Measurements from ENCODE around the gene CBLC. TPM values are rescaled to one million over a fixed set of nuclear protein-coding genes. Genes with fewer than 3 reads are reported as not detected.

CBLC gene
- total RNA-seq, 1 donor from 2014 or later, result 42.2 TPM

- Histone ChIP-seq H3K27ac (no peak overlapping the region), H3K27me3 (no peaks in the 10 kb centered on the region), H3K9me3 (no peaks in the 10 kb centered on the region), H3K36me3 (no peaks in the 10 kb centered on the region), H3K4me1 (no peaks in the 10 kb centered on the region), H3K4me3 (no peak overlapping the region)
- TF ChIP-seq CTCF (IDR thresholded peaks at IDR 0.05) (no peak), POLR2AphosphoS5 (IDR thresholded peaks at IDR 0.05; ENCODE audit: insufficient read depth in 1 of 2, low read depth in 1 of 2) (no peak), POLR2A (IDR thresholded peaks at IDR 0.05) (no peak)
- intact Hi-C loops (cut with DNase I), result no loop called here
- no peak for DNase-seq (ENCODE audit: extremely low spot score in 2 of 2)
Measured at GRCh38 chr19:44783545-44783944, 5.9 kb downstream of the CBLC start.

- H3K27me3 ChIP-seq, result no peaks in the 10 kb centered on the region
- no peaks in the 10 kb centered on the region for H3K36me3 ChIP-seq
- no peaks in the 10 kb centered on the region for H3K9me3 ChIP-seq
- no peaks in the 10 kb centered on the region for H3K4me1 ChIP-seq
- no peak overlapping the region for H3K4me3 ChIP-seq
- H3K27ac ChIP-seq, result no peak overlapping the region
- intact Hi-C loops (cut with DNase I), result no loop called here
- no peak for DNase-seq (ENCODE audit: extremely low spot score in 2 of 2)
- no peak for TF ChIP-seq POLR2AphosphoS5 (IDR thresholded peaks at IDR 0.05; ENCODE audit: insufficient read depth in 1 of 2, low read depth in 1 of 2)
- no peak for TF ChIP-seq POLR2A (IDR thresholded peaks at IDR 0.05)
- TF ChIP-seq CTCF (IDR thresholded peaks at IDR 0.05), result no peak
Measured at GRCh38 chr19:44785271-44785670, 7.6 kb downstream of the CBLC start.

- no peak for DNase-seq (ENCODE audit: extremely low spot score in 2 of 2)
- no peaks in the 10 kb centered on the region for H3K9me3 ChIP-seq
- no peaks in the 10 kb centered on the region for H3K4me1 ChIP-seq
- intact Hi-C loops (cut with DNase I), result no loop called here
- TF ChIP-seq POLR2AphosphoS5 (IDR thresholded peaks at IDR 0.05; ENCODE audit: insufficient read depth in 1 of 2, low read depth in 1 of 2) (no peak), POLR2A (IDR thresholded peaks at IDR 0.05) (no peak), CTCF (IDR thresholded peaks at IDR 0.05) (no peak)
- no peak overlapping the region for H3K4me3 ChIP-seq
- no peaks in the 10 kb centered on the region for H3K27me3 ChIP-seq
- no peak overlapping the region for H3K27ac ChIP-seq
- no peaks in the 10 kb centered on the region for H3K36me3 ChIP-seq
Measured at GRCh38 chr19:44785993-44786392, 8.3 kb downstream of the CBLC start.

GRCh38 chr19:44788971-44789370 is 11.3 kb downstream of the CBLC start:
- no peaks in the 10 kb centered on the region for H3K9me3 ChIP-seq
- H3K27ac ChIP-seq, result no peak overlapping the region
- TF ChIP-seq POLR2A (IDR thresholded peaks at IDR 0.05) (no peak), POLR2AphosphoS5 (IDR thresholded peaks at IDR 0.05; ENCODE audit: insufficient read depth in 1 of 2, low read depth in 1 of 2) (no peak), CTCF (IDR thresholded peaks at IDR 0.05) (no peak)
- H3K4me3 ChIP-seq, result no peak overlapping the region
- intact Hi-C loops (cut with DNase I), result no loop called here
- no peak for DNase-seq (ENCODE audit: extremely low spot score in 2 of 2)
- H3K4me1 ChIP-seq, result no peaks in the 10 kb centered on the region
- H3K36me3 ChIP-seq, result no peaks in the 10 kb centered on the region
- H3K27me3 ChIP-seq, result no peaks in the 10 kb centered on the region

- no peak for DNase-seq (ENCODE audit: extremely low spot score in 2 of 2)
- Histone ChIP-seq H3K27me3 (no peaks in the 10 kb centered on the region), H3K4me1 (no peaks in the 10 kb centered on the region), H3K4me3 (no peak overlapping the region), H3K27ac (no peak overlapping the region), H3K9me3 (no peaks in the 10 kb centered on the region), H3K36me3 (no peaks in the 10 kb centered on the region)
- intact Hi-C loops (cut with DNase I), result no loop called here
- TF ChIP-seq POLR2A (IDR thresholded peaks at IDR 0.05) (no peak), CTCF (IDR thresholded peaks at IDR 0.05) (no peak)
Measured at GRCh38 chr19:44789943-44790483, 12.3 kb downstream of the CBLC start.
